Astrocyte of the spinal cord (primary cell): ENCODE data around the gene BPTF.
"Not testable (repeated sequence)": the region's sequence is repeated elsewhere in the genome, so short reads cannot be mapped to it uniquely, and the experiment has no call there.

Experiments
- DNase-seq: peaks from one replicate; pipeline ENCODE4 v3.0.0; 2011; ENCODE audit warnings: low read depth, low spot score
- H3K4me3 ChIP-seq: 2 replicates; pipeline ENCODE4 v1.5.1; 2011; ENCODE audit warnings: low read depth, mild to moderate bottlenecking, low read length, moderate library complexity
- in situ Hi-C: cut with HindIII; loops from 2 replicates; pipeline ENCODE4 v1.10.0; 2017; ENCODE audit warnings: low sequenced_read_pairs
- TF ChIP-seq, protein P1 (sequence below): IDR thresholded peaks from 2 replicates; pipeline ENCODE4 v1.5.1; 2012; ENCODE audit warnings: low read depth, mild to moderate bottlenecking, low read length, inconsistent platforms

Gene BPTF

DNA sequence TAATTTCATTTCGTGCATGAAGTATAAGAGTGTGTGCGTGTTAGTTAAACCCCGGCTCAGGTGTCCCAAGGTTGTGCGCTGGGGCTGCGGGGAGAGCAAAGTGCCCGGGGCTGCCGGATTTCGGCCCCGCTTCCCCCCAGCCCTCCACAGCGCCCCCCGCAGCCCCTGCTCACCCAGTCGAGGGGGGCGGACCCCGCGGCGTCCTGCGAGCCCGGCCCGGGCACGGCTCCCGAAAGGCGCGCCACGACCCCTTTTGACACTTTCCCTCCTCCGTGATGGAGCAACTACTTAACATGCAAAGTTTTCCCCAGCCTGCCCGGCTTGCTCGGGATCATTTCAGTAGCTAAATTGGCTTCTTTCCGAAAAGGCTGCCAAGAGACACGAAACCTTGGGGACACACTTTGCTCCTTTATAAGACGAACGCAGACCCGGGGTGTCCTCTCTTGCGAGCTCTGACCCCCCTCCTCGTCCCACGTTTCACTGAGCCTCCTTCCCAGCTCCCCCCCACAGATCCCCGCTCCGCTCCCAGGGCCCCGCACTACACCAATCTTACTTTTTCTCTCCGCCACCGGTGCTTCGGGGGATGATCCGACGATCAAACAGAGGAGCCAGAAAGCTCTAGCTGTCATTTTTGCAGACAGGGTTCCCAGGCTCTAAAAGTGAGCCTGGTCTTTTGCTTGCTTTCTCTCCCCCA, 170.4 kb downstream of the BPTF start:
- TF ChIP-seq, protein P1, sequence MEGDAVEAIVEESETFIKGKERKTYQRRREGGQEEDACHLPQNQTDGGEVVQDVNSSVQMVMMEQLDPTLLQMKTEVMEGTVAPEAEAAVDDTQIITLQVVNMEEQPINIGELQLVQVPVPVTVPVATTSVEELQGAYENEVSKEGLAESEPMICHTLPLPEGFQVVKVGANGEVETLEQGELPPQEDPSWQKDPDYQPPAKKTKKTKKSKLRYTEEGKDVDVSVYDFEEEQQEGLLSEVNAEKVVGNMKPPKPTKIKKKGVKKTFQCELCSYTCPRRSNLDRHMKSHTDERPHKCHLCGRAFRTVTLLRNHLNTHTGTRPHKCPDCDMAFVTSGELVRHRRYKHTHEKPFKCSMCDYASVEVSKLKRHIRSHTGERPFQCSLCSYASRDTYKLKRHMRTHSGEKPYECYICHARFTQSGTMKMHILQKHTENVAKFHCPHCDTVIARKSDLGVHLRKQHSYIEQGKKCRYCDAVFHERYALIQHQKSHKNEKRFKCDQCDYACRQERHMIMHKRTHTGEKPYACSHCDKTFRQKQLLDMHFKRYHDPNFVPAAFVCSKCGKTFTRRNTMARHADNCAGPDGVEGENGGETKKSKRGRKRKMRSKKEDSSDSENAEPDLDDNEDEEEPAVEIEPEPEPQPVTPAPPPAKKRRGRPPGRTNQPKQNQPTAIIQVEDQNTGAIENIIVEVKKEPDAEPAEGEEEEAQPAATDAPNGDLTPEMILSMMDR: no peak
- H3K4me3 ChIP-seq: peak overlapping the region; percentile 52
- no peak for DNase-seq
- in situ Hi-C loops: no loop called here

DNA sequence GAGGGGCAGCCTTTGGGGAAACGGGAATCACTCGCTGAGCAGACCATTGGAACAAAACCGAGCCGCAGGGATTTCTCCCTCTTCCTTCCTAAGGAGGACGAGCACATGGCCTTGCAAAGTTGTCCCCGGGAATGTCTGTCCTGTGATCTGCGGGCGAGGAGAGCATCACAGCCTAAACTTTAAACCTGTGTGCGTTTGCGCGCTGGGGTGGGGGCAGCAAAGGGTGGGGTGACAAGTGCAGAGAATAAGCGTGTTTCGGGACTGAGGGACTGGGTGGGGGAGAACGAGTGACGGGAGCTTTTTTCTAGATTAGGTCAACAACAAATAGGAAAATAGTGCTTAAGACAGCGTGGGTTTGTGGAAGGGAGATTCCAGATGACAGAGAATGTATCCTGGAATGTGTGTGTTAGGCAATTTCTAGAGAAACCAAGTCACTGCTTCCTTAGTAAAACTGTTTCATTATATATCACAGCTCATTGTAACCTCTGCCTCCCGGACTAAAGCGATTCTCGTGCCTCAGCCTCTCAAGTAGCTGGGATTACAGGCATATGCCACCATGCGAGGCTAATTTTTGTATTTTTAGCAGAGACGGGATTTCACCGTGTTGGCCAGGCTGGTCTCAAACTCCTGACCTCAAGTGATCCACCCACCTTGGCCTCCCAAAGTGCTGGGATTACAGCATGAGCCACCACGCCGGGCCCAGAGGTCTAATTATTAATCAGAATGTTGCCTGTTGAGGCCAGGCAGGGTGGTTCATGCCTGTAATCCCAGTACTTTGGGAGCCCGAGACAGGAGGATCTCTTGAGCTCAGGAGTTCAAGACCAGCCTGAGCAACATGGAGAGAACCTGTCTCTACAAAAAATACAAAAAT, 171.2 kb downstream of the BPTF start, which contains the start of gene C17orf58:
Gene C17orf58, minus strand, starts transcription at position 169 of the 871 bp plus-strand sequence. CDS start 271 bp downstream, outside the sequence.
- H3K4me3 ChIP-seq: peak within 1 kb of the TSS; percentile 52
- DNase-seq, in situ Hi-C loops: not testable (repeated sequence)

- in situ Hi-C loops: no loop called here
- TF ChIP-seq, protein P1: no peak
- no peak for DNase-seq
- H3K4me3 ChIP-seq: no peak overlapping the region
These were observed 173.2 kb downstream of the BPTF start for GRCh38 chr17:67998466-67998865.

DNA sequence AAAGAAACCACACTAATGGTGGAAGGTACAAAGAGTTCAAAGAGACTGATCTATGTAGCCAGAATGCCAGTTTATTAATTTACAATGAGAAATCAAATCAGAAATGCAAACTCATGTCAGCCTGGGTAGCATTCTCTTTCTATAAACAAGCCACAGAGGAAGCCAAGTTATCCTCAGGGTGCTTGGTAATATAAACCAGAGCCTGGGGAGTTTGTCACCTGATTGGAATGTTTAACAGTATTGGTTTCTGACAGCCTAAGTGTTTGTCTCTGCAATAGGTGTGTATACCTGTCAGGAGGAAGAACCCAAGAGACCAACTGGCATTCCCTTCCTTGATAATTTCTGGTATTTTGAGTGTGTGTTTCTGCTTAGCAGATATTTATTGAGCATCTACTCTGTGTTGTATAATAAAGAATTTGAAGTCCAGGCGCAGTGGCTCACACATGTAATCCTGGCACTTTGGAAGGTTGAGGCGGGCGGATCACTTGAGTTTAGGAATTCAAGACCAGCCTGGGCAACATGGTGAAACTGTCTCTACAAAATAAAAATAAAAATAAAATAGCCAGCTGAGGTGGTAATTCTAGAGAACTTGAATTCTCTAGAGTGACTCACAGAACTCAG, 174.1 kb downstream of the BPTF start:
- H3K4me3 ChIP-seq: no peak overlapping the region
- TF ChIP-seq, protein P1: no peak
- in situ Hi-C loops: no loop called here
- no peak for DNase-seq

GRCh38 chr17:68004201-68004600, 178.9 kb downstream of the BPTF start:
- no peak for DNase-seq
- in situ Hi-C loops: no loop called here
- no peak overlapping the region for H3K4me3 ChIP-seq
- TF ChIP-seq, protein P1: no peak

DNA sequence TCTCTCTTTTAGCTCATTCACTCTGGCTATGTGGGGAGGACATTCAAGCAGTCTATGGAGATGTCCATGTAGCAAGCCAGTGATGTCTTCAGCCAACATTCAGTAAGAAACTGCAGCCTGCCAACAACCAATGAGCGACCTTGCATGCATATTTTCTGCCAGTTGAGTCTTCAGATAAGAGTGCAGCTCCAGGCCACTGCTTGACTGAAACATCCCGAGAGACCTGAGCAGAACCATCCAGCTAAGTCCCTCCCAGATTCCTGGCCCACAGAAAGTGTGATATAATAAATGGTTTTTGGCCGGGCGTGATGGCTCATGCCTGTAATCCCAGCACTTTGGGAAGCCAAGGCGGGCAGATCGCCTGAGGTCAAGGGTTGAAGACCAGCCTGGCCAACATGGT, 181.5 kb downstream of the BPTF start:
- H3K4me3 ChIP-seq: no peak overlapping the region
- in situ Hi-C loops: no loop called here
- TF ChIP-seq, protein P1: no peak
- DNase-seq: no peak
